Esophagus muscularis mucosa (tissue), 4 donors: Measurements from ENCODE around the gene GAS2. TPM values are rescaled to one million over a fixed set of nuclear protein-coding genes. Genes with fewer than 3 reads are reported as not detected.

Experiments
- DNase-seq: peaks from one replicate; pipeline ENCODE4 v3.0.0-alpha.2; 2017; ENCODE audit errors: extremely low spot score
- H3K27ac ChIP-seq, 4 donors: fragments of 200-600 bp; sonication (generic); replicated peaks in 1 of 4; 1 replicate in 3 of 4; 2 replicates in 1 of 4; pipeline ENCODE4 v1.5.1; 2016 to 2019; ENCODE audit warnings: mild to moderate bottlenecking in 1 of 4
- H3K27me3 ChIP-seq, 4 donors: fragments of 200-600 bp; sonication (generic); one replicate each; pipeline versions ENCODE4 v1.5.1 to v1.6.0; 2016 to 2019
- H3K36me3 ChIP-seq, 4 donors: fragments of 200-600 bp; sonication (generic); one replicate each; pipeline ENCODE4 v1.5.1; 2016 to 2019
- H3K4me1 ChIP-seq, 4 donors: fragments of 200-600 bp; sonication (generic); one replicate each; pipeline ENCODE4 v1.5.1; 2016 to 2019
- H3K4me3 ChIP-seq, 4 donors: fragments of 200-600 bp; sonication (generic); 1 replicate in 2 of 4; 2 replicates in 2 of 4; pipeline ENCODE4 v1.5.1; 2016 to 2019; ENCODE audit warnings: mild to moderate bottlenecking in 4 of 4, moderate library complexity in 1 of 4
- H3K9me3 ChIP-seq, 4 donors: fragments of 200-600 bp; sonication (generic); 1 replicate in 3 of 4; 2 replicates in 1 of 4; pipeline ENCODE4 v1.5.1; 2016 to 2019
- CTCF ChIP-seq, 3 experiments: fragments of 200-600 bp in 2 of 3; fragments of 450-650 bp in 1 of 3; sonication (generic) in 2 of 3; IDR thresholded peaks; one replicate each; pipeline ENCODE4 v1.5.1; 2017 to 2019; ENCODE audit warnings: antibody characterized with exemption in 3 of 3, mild to moderate bottlenecking in 2 of 3, moderate library complexity in 1 of 3
- EP300 ChIP-seq: sonication (generic); formaldehyde crosslinking; IDR thresholded peaks from one replicate; pipeline ENCODE4 v1.6.1; 2017; ENCODE audit warnings: antibody characterized with exemption
- POLR2A ChIP-seq: fragments of 450-650 bp; IDR thresholded peaks from one replicate; pipeline ENCODE4 v1.6.1; 2017; ENCODE audit warnings: antibody characterized with exemption, moderate library complexity, mild to moderate bottlenecking, low read depth
- POLR2AphosphoS5 ChIP-seq, 2 donors: sonication (generic); formaldehyde crosslinking; IDR thresholded peaks; one replicate each; pipeline ENCODE4 v1.6.1; 2017; ENCODE audit warnings: antibody characterized with exemption in 2 of 2
- WGBS: methylation state at CpG from one replicate; pipeline ENCODE4 v1.1.5; 2018; 5-methylcytosine and 5-hydroxymethylcytosine counted together
- intact Hi-C: fragments of 100-400 bp; cut with DNase I; formaldehyde crosslinking; loops from one replicate; pipeline ENCODE4 v1.15.1; 2023
- total RNA-seq, 4 donors: library from RNA; depleted of rRNA; stranded (reverse); fragments of >200 nt; gene quantifications; one replicate each; pipeline versions ENCODE4 v1.1.0 to v1.2.1, GENCODE V29; 2016

Gene GAS2
- total RNA-seq, 4 donors from 2014 or later, result 0.65 to 4.2 (median 1.4) TPM

- H3K27me3 ChIP-seq, result no peaks in the 10 kb centered on the region
- no peak for TF ChIP-seq CTCF (IDR thresholded peaks at IDR 0.05)
- TF ChIP-seq POLR2A, result no peak
- no peak for TF ChIP-seq EP300
- no peak for TF ChIP-seq POLR2AphosphoS5 (IDR thresholded peaks at IDR 0.05)
- intact Hi-C loops, result no loop called here
- no peaks in the 10 kb centered on the region for H3K9me3 ChIP-seq
- H3K27ac ChIP-seq, result no peak overlapping the region
- WGBS, result 91% methylated on average over 5 of the region's 5 CpGs
- no peak overlapping the region for H3K4me3 ChIP-seq
- H3K36me3 ChIP-seq, result no peaks in the 10 kb centered on the region
- H3K4me1 ChIP-seq, result no peaks in the 10 kb centered on the region
- no peak for DNase-seq
These were observed 113.4 kb downstream of the GAS2 start for GRCh38 chr11:22779850-22780249.

DNA sequence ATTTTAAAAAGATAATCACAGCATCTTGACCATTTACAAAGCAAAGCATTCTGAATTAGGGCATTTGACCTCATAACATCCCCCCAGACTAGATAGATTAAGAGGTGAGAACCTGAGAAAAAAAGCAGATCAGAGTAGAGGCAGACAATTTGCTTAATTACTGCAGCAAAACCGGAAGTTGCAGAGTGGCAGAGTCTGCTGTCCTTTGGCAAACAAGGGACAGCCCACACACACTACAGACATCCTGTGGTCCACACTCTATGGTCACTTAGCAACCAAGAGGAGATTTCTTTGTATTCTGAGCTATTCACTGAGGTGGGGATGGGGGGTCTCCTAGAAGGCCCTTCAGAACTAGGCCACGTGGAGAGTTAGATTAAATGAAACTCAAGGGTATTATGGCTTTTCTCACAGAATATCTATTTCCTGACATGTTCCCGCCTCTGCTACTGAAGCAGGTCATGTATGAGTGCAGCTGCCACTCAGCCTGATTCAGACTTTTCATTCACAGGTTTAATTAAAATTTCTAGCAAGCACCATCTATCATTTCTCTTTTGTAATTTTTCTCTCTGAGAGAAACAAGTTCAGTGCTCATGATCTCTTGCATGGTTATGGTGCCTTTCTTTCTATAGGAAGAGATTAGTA is 114.7 kb downstream of the GAS2 start:
- H3K4me1 ChIP-seq, result no peaks in the 10 kb centered on the region
- no peaks in the 10 kb centered on the region for H3K27me3 ChIP-seq
- WGBS, result 59% methylated on average over 3 of the region's 3 CpGs
- TF ChIP-seq CTCF (IDR thresholded peaks at IDR 0.05), result no peak
- no peak for TF ChIP-seq POLR2A
- TF ChIP-seq POLR2AphosphoS5 (IDR thresholded peaks at IDR 0.05), result no peak
- no peaks in the 10 kb centered on the region for H3K9me3 ChIP-seq
- no peak overlapping the region for H3K27ac ChIP-seq
- intact Hi-C loops, result no loop called here
- DNase-seq, result no peak
- no peaks in the 10 kb centered on the region for H3K36me3 ChIP-seq
- H3K4me3 ChIP-seq, result no peak overlapping the region

DNA sequence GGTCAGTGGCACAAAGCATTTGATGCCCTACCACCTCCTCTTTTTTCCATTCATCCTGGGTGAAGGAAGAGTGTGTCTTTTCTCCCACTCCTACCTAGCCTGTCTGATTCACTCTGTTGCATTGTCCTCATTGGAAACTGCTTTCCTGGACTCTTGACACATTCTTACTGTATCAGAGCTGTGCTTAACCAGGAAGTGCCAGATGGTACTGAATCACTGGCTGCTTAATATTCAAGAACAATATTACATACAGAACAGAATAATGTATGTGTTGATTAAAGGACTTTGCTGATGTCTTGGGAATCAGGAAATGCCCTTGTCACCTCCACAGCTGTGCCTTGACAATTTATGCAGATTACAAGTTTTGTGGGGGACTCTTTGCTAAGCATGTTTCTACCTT is 118.8 kb downstream of the GAS2 start:
- intact Hi-C loops, result loop anchor here (5.0 kb wide), 1 partner anchor 453 kb away; no protein-coding TSS in a partner anchor

GRCh38 chr11:22786475-22786874 is 120.1 kb downstream of the GAS2 start:
- H3K4me1 ChIP-seq, result peaks cover 0 to 3% (median 0%) of the 10 kb centered on the region in 4 donors
- no peak overlapping the region for H3K4me3 ChIP-seq
- no peaks in the 10 kb centered on the region for H3K36me3 ChIP-seq
- no peak overlapping the region for H3K27ac ChIP-seq
- intact Hi-C loops, result loop anchor here (5.0 kb wide), 1 partner anchor 454 kb away; no protein-coding TSS in a partner anchor
- H3K9me3 ChIP-seq, result no peaks in the 10 kb centered on the region
- H3K27me3 ChIP-seq, result no peaks in the 10 kb centered on the region
- WGBS, result 88% methylated on average over 3 of the region's 3 CpGs
- TF ChIP-seq POLR2A (no peak), EP300 (no peak), POLR2AphosphoS5 (IDR thresholded peaks at IDR 0.05) (no peak), CTCF (IDR thresholded peaks at IDR 0.05) (no peak)
- no peak for DNase-seq

More for the DNA sequence above, 118.8 kb downstream of the GAS2 start:
- Histone ChIP-seq H3K27me3 (no peaks in the 10 kb centered on the region), H3K4me1 (peaks cover 0 to 3% (median 0%) of the 10 kb centered on the region in 4 donors), H3K9me3 (no peaks in the 10 kb centered on the region), H3K27ac (no peak overlapping the region), H3K4me3 (no peak overlapping the region), H3K36me3 (no peaks in the 10 kb centered on the region)
- DNase-seq, result no peak
- TF ChIP-seq POLR2A, result no peak
- no peak for TF ChIP-seq POLR2AphosphoS5 (IDR thresholded peaks at IDR 0.05)
- TF ChIP-seq CTCF (IDR thresholded peaks at IDR 0.05), result no peak
- TF ChIP-seq EP300, result no peak

DNA sequence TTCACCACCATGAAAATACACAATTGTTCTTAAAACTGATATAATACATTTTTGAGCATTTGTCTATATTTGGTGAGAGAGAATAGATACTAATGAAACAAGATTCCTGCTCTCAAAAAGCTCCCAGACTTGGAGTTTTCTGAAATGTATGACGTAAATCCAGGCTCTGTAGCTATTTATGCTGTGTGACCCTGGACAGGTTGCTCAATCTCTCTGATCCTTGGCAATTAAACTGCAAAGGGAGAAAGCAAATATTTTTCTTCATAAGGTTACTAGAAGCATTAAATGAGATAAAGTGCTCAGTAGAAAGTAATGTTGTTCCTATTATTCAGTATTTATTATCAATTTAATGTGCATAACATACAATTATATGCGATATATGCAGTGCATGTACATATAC is 120.6 kb downstream of the GAS2 start:
- DNase-seq, result no peak
- Histone ChIP-seq H3K9me3 (no peaks in the 10 kb centered on the region), H3K27me3 (no peaks in the 10 kb centered on the region), H3K36me3 (no peaks in the 10 kb centered on the region), H3K27ac (no peak overlapping the region), H3K4me1 (peaks cover 0 to 3% (median 0%) of the 10 kb centered on the region in 4 donors), H3K4me3 (no peak overlapping the region)
- no peak for TF ChIP-seq EP300
- no peak for TF ChIP-seq POLR2A
- no peak for TF ChIP-seq CTCF (IDR thresholded peaks at IDR 0.05)
- 72% methylated on average over 2 of the region's 2 CpGs for WGBS
- intact Hi-C loops, result loop anchor here (5.0 kb wide), 1 partner anchor 455 kb away; no protein-coding TSS in a partner anchor
